Neural cell (in vitro differentiated cells): ENCODE results near the gene ABHD17A. TPM values are rescaled to one million over a fixed set of nuclear protein-coding genes. Genes with fewer than 3 reads are reported as not detected.

Source experiments
- H2AFZ ChIP-seq: fragments of 200-600, 300-800 bp; sonication (generic), shearing (Covaris generic); 2 replicates; pipeline ENCODE4 v1.6.0; 2014; ENCODE audit warnings: low read depth, mild to moderate bottlenecking, antibody characterized with exemption, low read length, moderate library complexity
- H3F3A ChIP-seq: fragments of 200-600 bp; shearing (Covaris generic); 2 replicates; pipeline ENCODE4 v1.6.1; 2016; ENCODE audit warnings: mild to moderate bottlenecking, moderate library complexity, mixed read lengths, antibody characterized with exemption, low read length; ENCODE audit not compliant: insufficient read depth, poor library complexity, severe bottlenecking
- H3K27ac ChIP-seq: fragments of 200-600, 300-800 bp; sonication (generic), shearing (Covaris generic); 2 replicates; pipeline ENCODE4 v1.5.1; 2014; ENCODE audit warnings: mild to moderate bottlenecking, low read length, moderate library complexity
- H3K27me3 ChIP-seq: fragments of 300-800, 200-600 bp; sonication (generic), shearing (Covaris generic); 2 replicates; pipeline ENCODE4 v1.6.0; 2014; ENCODE audit warnings: mild to moderate bottlenecking, low read depth, low read length, moderate library complexity; ENCODE audit not compliant: insufficient read depth
- H3K36me3 ChIP-seq: fragments of 300-800, 200-600 bp; sonication (generic), shearing (Covaris generic); 2 replicates; pipeline ENCODE4 v1.5.1; 2014; ENCODE audit warnings: mild to moderate bottlenecking, antibody characterized with exemption, low read length, moderate library complexity; ENCODE audit not compliant: insufficient read depth
- H3K4me2 ChIP-seq: fragments of 300-800, 200-600 bp; sonication (generic), shearing (Covaris generic); 2 replicates; pipeline ENCODE4 v1.6.0; 2014; ENCODE audit warnings: mild to moderate bottlenecking, low read length
- H3K4me3 ChIP-seq: fragments of 300-800, 200-600 bp; sonication (generic), shearing (Covaris generic); 2 replicates; pipeline ENCODE4 v1.5.1; 2014; ENCODE audit warnings: mild to moderate bottlenecking, low read length, moderate library complexity
- H3K79me2 ChIP-seq: fragments of 200-600 bp; shearing (Covaris generic); replicated peaks from 2 replicates; pipeline ENCODE4 v1.6.0; 2014; ENCODE audit warnings: mild to moderate bottlenecking, low read length, moderate library complexity; ENCODE audit not compliant: insufficient read depth
- H3K9ac ChIP-seq: fragments of 300-800, 200-600 bp; sonication (generic), shearing (Covaris generic); 2 replicates; pipeline ENCODE4 v1.6.1; 2016; ENCODE audit warnings: mild to moderate bottlenecking, low read length, mixed read lengths
- H3K9me2 ChIP-seq: fragments of 200-600 bp; shearing (Covaris generic); 2 replicates; pipeline ENCODE4 v1.6.1; 2016; ENCODE audit warnings: mild to moderate bottlenecking, low read length, mixed read lengths; ENCODE audit not compliant: insufficient read depth
- H3K9me3 ChIP-seq: fragments of 200-600, 300-800 bp; sonication (generic), shearing (Covaris generic); 2 replicates; pipeline ENCODE4 v1.6.1; 2016; ENCODE audit warnings: mild to moderate bottlenecking, mixed run types, low read length, moderate library complexity, mixed read lengths
- H4K20me1 ChIP-seq: fragments of 200-600 bp; shearing (Covaris generic); 2 replicates; pipeline ENCODE4 v1.6.1; 2016; ENCODE audit warnings: mild to moderate bottlenecking, mixed run types; ENCODE audit not compliant: insufficient read depth
- CTCF ChIP-seq: fragments of 450-650 bp; IDR thresholded peaks from 2 replicates; pipeline ENCODE4 v1.5.1; 2014; ENCODE audit warnings: antibody characterized with exemption, mild to moderate bottlenecking, moderate library complexity; ENCODE audit not compliant: poor library complexity, severe bottlenecking
- EP300 ChIP-seq: fragments of 450-650 bp; conservative IDR thresholded peaks from 2 replicates; pipeline ENCODE4 v1.6.1; 2014; ENCODE audit warnings: antibody characterized with exemption, mild to moderate bottlenecking, moderate library complexity; ENCODE audit not compliant: poor library complexity, severe bottlenecking
- EZH2 ChIP-seq: fragments of 200-600, 300-800 bp; shearing (Covaris generic), sonication (generic); IDR thresholded peaks from 2 replicates; pipeline ENCODE4 v1.6.1; 2014; ENCODE audit warnings: antibody characterized with exemption, low read length, borderline replicate concordance, mild to moderate bottlenecking; ENCODE audit not compliant: insufficient read depth, poor library complexity, severe bottlenecking
- MXI1 ChIP-seq: fragments of 450-650 bp; conservative IDR thresholded peaks from 2 replicates; pipeline ENCODE4 v1.6.1; 2014; ENCODE audit warnings: antibody characterized with exemption, mild to moderate bottlenecking; ENCODE audit not compliant: poor library complexity, severe bottlenecking
- POLR2AphosphoS5 ChIP-seq: IDR thresholded peaks from 2 replicates; pipeline ENCODE4 v1.6.1; 2012
- RAD21 ChIP-seq: fragments of 450-650 bp; conservative IDR thresholded peaks from 2 replicates; pipeline ENCODE4 v1.6.1; 2014; ENCODE audit warnings: antibody characterized with exemption, mild to moderate bottlenecking, moderate library complexity
- REST ChIP-seq: IDR thresholded peaks from 2 replicates; pipeline ENCODE4 v1.6.1; 2012; ENCODE audit warnings: borderline replicate concordance
- SMC3 ChIP-seq: fragments of 450-650 bp; conservative IDR thresholded peaks from 2 replicates; pipeline ENCODE4 v1.6.1; 2014; ENCODE audit warnings: antibody characterized with exemption, mild to moderate bottlenecking, moderate library complexity; ENCODE audit not compliant: poor library complexity
- TAF1 ChIP-seq: IDR thresholded peaks from 2 replicates; pipeline ENCODE4 v1.6.1; 2012; ENCODE audit warnings: low read depth
- polyA plus RNA-seq: library from polyadenylated mRNA; depleted of rRNA; stranded (reverse); fragments of >200 nt; gene quantifications from 2 replicates; pipeline ENCODE4 v1.2.3, GENCODE V29; 2014

The ABHD17A gene
- polyA plus RNA-seq, 1 donor from 2014 or later = 116 TPM

DNA sequence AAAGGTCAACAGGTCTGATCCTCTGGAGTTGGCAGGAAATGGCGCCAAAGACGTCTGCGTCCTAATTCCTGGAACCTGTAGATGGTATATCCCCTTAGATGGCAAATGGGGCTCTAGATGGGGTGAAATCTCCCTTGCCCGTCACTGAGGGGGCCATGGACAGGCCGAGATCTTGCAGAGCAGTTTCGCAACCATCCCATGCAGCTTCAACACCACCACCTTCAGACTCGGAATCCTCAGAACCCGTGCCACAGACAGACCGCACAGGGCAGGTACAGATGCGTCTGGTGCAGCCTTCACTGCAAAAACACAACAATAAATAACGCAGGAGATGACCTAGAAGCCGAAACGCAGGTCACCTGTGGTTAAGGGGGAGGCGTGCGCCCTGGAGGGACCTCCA is 54.7 kb downstream of the ABHD17A start:
- no peak overlapping the region for H3K4me2 ChIP-seq
- H3K79me2 ChIP-seq = no peaks in the 10 kb centered on the region
- H3K36me3 ChIP-seq = no peaks in the 10 kb centered on the region
- H3K27me3 ChIP-seq = no peaks in the 10 kb centered on the region
- no peak overlapping the region for H3K27ac ChIP-seq
- no peaks in the 10 kb centered on the region for H3K9me3 ChIP-seq
- H3K4me3 ChIP-seq = no peak overlapping the region
- no peak overlapping the region for H2AFZ ChIP-seq
- H4K20me1 ChIP-seq = no peaks in the 10 kb centered on the region
- H3K9me2 ChIP-seq = no peaks in the 10 kb centered on the region
- no peaks in the 10 kb centered on the region for H3F3A ChIP-seq
- H3K9ac ChIP-seq = no peak overlapping the region
- no peak for TF ChIP-seq EP300
- no peak for TF ChIP-seq POLR2AphosphoS5
- no peak for TF ChIP-seq SMC3
- no peak for TF ChIP-seq REST
- no peak for TF ChIP-seq RAD21
- no peak for TF ChIP-seq EZH2
- TF ChIP-seq CTCF = no peak
- no peak for TF ChIP-seq TAF1
- no peak for TF ChIP-seq MXI1

GRCh38 chr19:1829958-1830357 is 55.3 kb downstream of the ABHD17A start:
- no peaks in the 10 kb centered on the region for H3K79me2 ChIP-seq

More at GRCh38 chr19:1829958-1830357, 55.3 kb downstream of the ABHD17A start:
- TF ChIP-seq TAF1 = no peak
- TF ChIP-seq POLR2AphosphoS5 = no peak
- TF ChIP-seq RAD21 = no peak
- no peak for TF ChIP-seq MXI1
- TF ChIP-seq REST = no peak
- TF ChIP-seq SMC3 = no peak
- TF ChIP-seq EZH2 = no peak
- no peak for TF ChIP-seq CTCF
- no peak for TF ChIP-seq EP300
- no peaks in the 10 kb centered on the region for H3K9me2 ChIP-seq
- H3K4me2 ChIP-seq = no peak overlapping the region
- H3K9ac ChIP-seq = no peak overlapping the region
- H4K20me1 ChIP-seq = no peaks in the 10 kb centered on the region
- H3K36me3 ChIP-seq = no peaks in the 10 kb centered on the region
- no peaks in the 10 kb centered on the region for H3K9me3 ChIP-seq
- no peak overlapping the region for H3K4me3 ChIP-seq
- H3K27ac ChIP-seq = no peak overlapping the region
- H2AFZ ChIP-seq = no peak overlapping the region
- H3F3A ChIP-seq = no peaks in the 10 kb centered on the region
- no peaks in the 10 kb centered on the region for H3K27me3 ChIP-seq
